ENCODE results near the gene FAM171A1. TPM values are rescaled to one million over a fixed set of nuclear protein-coding genes. Genes with fewer than 3 reads are reported as not detected.
"Not testable (repeated sequence)": the region's sequence is repeated elsewhere in the genome, so short reads cannot be mapped to it uniquely, and the experiment has no call there.

FAM171A1 gene
- total and polyA plus RNA-seq, 2 donors: 19.6 to 19.7 TPM

- Histone ChIP-seq H3K36me3 (ENCODE audit: insufficient read depth) (no peaks in the 10 kb centered on the region), H3K4me3 (ENCODE audit: low read depth, low read length) (no peak overlapping the region), H3K27ac (ENCODE audit: low read depth) (no peak overlapping the region), H3K4me1 (ENCODE audit: insufficient read depth) (no peaks in the 10 kb centered on the region)
- WGBS: 30% methylated on average over 8 of the region's 8 CpGs
- no peak for DNase-seq (ENCODE audit: extremely low spot score)
Observed at GRCh38 chr10:15346440-15347141, 24.5 kb downstream of the FAM171A1 start.

GRCh38 chr10:15345450-15345849, 25.6 kb downstream of the FAM171A1 start:
- Histone ChIP-seq H3K27ac (ENCODE audit: low read depth) (no peak overlapping the region), H3K4me1 (ENCODE audit: insufficient read depth) (no peaks in the 10 kb centered on the region), H3K4me3 (ENCODE audit: low read depth, low read length) (no peak overlapping the region), H3K36me3 (ENCODE audit: insufficient read depth) (no peaks in the 10 kb centered on the region)
- 62% methylated on average over 5 of the region's 5 CpGs for WGBS
- DNase-seq (ENCODE audit: extremely low spot score): no peak

- H3K27ac ChIP-seq (ENCODE audit: low read depth): no peak overlapping the region
- no peak for DNase-seq (ENCODE audit: extremely low spot score)
- 61% methylated on average over 8 of the region's 8 CpGs for WGBS
- no peak overlapping the region for H3K4me3 ChIP-seq (ENCODE audit: low read depth, low read length)
- H3K36me3 ChIP-seq (ENCODE audit: insufficient read depth): no peaks in the 10 kb centered on the region
- no peaks in the 10 kb centered on the region for H3K4me1 ChIP-seq (ENCODE audit: insufficient read depth)
Observed at GRCh38 chr10:15344876-15345285, 26.2 kb downstream of the FAM171A1 start.

- H3K27ac ChIP-seq (ENCODE audit: low read depth): no peak overlapping the region
- WGBS: 93% methylated on average over 4 of the region's 4 CpGs
- H3K4me3 ChIP-seq (ENCODE audit: low read depth, low read length): no peak overlapping the region
- H3K36me3 ChIP-seq (ENCODE audit: insufficient read depth): no peaks in the 10 kb centered on the region
- no peaks in the 10 kb centered on the region for H3K4me1 ChIP-seq (ENCODE audit: insufficient read depth)
- no peak for DNase-seq (ENCODE audit: extremely low spot score)
Observed at GRCh38 chr10:15344256-15344875, 26.7 kb downstream of the FAM171A1 start.

GRCh38 chr10:15342970-15343369, 28.1 kb downstream of the FAM171A1 start:
- Histone ChIP-seq H3K36me3 (ENCODE audit: insufficient read depth) (no peaks in the 10 kb centered on the region), H3K4me3 (ENCODE audit: low read depth, low read length) (no peak overlapping the region), H3K4me1 (ENCODE audit: insufficient read depth) (no peaks in the 10 kb centered on the region), H3K27ac (ENCODE audit: low read depth) (no peak overlapping the region)
- no peak for DNase-seq (ENCODE audit: extremely low spot score)
- WGBS: 94% methylated on average over 3 of the region's 3 CpGs

GRCh38 chr10:15341502-15342128, 29.5 kb downstream of the FAM171A1 start:
- Histone ChIP-seq H3K36me3 (ENCODE audit: insufficient read depth) (no peaks in the 10 kb centered on the region), H3K27ac (ENCODE audit: low read depth) (no peak overlapping the region), H3K4me1 (ENCODE audit: insufficient read depth) (no peaks in the 10 kb centered on the region), H3K4me3 (ENCODE audit: low read depth, low read length) (no peak overlapping the region)
- WGBS: 56% methylated on average over 7 of the region's 7 CpGs
- DNase-seq (ENCODE audit: extremely low spot score): no peak

GRCh38 chr10:15339892-15340291, 31.2 kb downstream of the FAM171A1 start:
- Histone ChIP-seq H3K36me3 (ENCODE audit: insufficient read depth) (no peaks in the 10 kb centered on the region), H3K4me1 (ENCODE audit: insufficient read depth) (no peaks in the 10 kb centered on the region), H3K27ac (ENCODE audit: low read depth) (no peak overlapping the region), H3K4me3 (ENCODE audit: low read depth, low read length) (no peak overlapping the region)
- DNase-seq (ENCODE audit: extremely low spot score): no peak
- 98% methylated on average over 2 of the region's 2 CpGs for WGBS

GRCh38 chr10:15337441-15337923, 33.6 kb downstream of the FAM171A1 start:
- not testable (repeated sequence) for H3K27ac ChIP-seq (ENCODE audit: low read depth); H3K36me3 ChIP-seq (ENCODE audit: insufficient read depth); DNase-seq (ENCODE audit: extremely low spot score); H3K4me3 ChIP-seq (ENCODE audit: low read depth, low read length); H3K4me1 ChIP-seq (ENCODE audit: insufficient read depth)
- WGBS: 96% methylated on average over 24 of the region's 24 CpGs

GRCh38 chr10:15336211-15336610, 34.9 kb downstream of the FAM171A1 start:
- Histone ChIP-seq H3K4me1 (ENCODE audit: insufficient read depth) (no peaks in the 10 kb centered on the region), H3K27ac (ENCODE audit: low read depth) (no peak overlapping the region), H3K4me3 (ENCODE audit: low read depth, low read length) (no peak overlapping the region), H3K36me3 (ENCODE audit: insufficient read depth) (no peaks in the 10 kb centered on the region)
- WGBS: 65% methylated on average over 4 of the region's 4 CpGs
- DNase-seq (ENCODE audit: extremely low spot score): no peak

GRCh38 chr10:15335508-15335907, 35.6 kb downstream of the FAM171A1 start:
- Histone ChIP-seq H3K4me1 (ENCODE audit: insufficient read depth) (no peaks in the 10 kb centered on the region), H3K4me3 (ENCODE audit: low read depth, low read length) (no peak overlapping the region), H3K27ac (ENCODE audit: low read depth) (no peak overlapping the region), H3K36me3 (ENCODE audit: insufficient read depth) (no peaks in the 10 kb centered on the region)
- WGBS: 17% methylated on average over 2 of the region's 2 CpGs
- DNase-seq (ENCODE audit: extremely low spot score): no peak

GRCh38 chr10:15334650-15335323, 36.3 kb downstream of the FAM171A1 start:
- Histone ChIP-seq H3K27ac (ENCODE audit: low read depth) (no peak overlapping the region), H3K36me3 (ENCODE audit: insufficient read depth) (no peaks in the 10 kb centered on the region)
- 70% methylated on average over 7 of the region's 7 CpGs for WGBS

GRCh38 chr10:15333909-15334649, 37.0 kb downstream of the FAM171A1 start:
- DNase-seq (ENCODE audit: extremely low spot score): no peak
- H3K27ac ChIP-seq (ENCODE audit: low read depth): no peak overlapping the region
- no peaks in the 10 kb centered on the region for H3K36me3 ChIP-seq (ENCODE audit: insufficient read depth)
- 68% methylated on average over 6 of the region's 6 CpGs for WGBS
- no peak overlapping the region for H3K4me3 ChIP-seq (ENCODE audit: low read depth, low read length)
- no peaks in the 10 kb centered on the region for H3K4me1 ChIP-seq (ENCODE audit: insufficient read depth)

More at GRCh38 chr10:15334650-15335323, 36.3 kb downstream of the FAM171A1 start:
- Histone ChIP-seq H3K4me1 (ENCODE audit: insufficient read depth) (no peaks in the 10 kb centered on the region), H3K4me3 (ENCODE audit: low read depth, low read length) (no peak overlapping the region)
- DNase-seq (ENCODE audit: extremely low spot score): no peak

- DNase-seq (ENCODE audit: extremely low spot score): not testable (repeated sequence)
- WGBS: 99% methylated on average over 8 of the region's 8 CpGs
Observed at GRCh38 chr10:15333181-15333580, 37.9 kb downstream of the FAM171A1 start.

More at GRCh38 chr10:15333181-15333580, 37.9 kb downstream of the FAM171A1 start:
- not testable (repeated sequence) for H3K36me3 ChIP-seq (ENCODE audit: insufficient read depth); H3K27ac ChIP-seq (ENCODE audit: low read depth); H3K4me3 ChIP-seq (ENCODE audit: low read depth, low read length); H3K4me1 ChIP-seq (ENCODE audit: insufficient read depth)
